NCI-H2081 treated with DMSO at 0.1 percent for 48 hours (cell line): Measurements from ENCODE around the gene RRN3.
"Not testable (repeated sequence)": the region's sequence is repeated elsewhere in the genome, so short reads cannot be mapped to it uniquely, and the experiment has no call there.

ENCODE experiments used
- DNase-seq: peaks from one replicate; lab custom pipeline; 2025; lab: John Stamatoyannopoulos, UW

Gene RRN3

DNA sequence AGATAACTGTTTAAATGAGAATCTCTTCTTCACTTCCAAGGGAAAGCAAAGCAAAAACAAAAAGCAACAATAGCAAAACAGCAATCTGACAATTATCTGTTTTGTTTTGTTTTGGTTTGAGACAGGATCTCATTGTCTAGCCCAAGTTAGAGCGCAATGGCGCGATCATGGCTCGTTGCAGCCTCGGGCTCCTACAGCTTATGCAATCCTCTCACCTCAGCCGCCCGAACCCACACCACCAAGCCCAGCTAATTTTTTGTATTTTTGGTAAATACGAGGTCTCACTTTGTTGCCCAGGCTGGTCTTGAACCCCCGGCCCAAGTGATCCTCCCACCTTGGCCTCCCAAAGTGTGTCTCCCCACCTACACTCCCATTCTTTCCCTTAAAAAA, 2.5 kb upstream of the RRN3 start:
- not testable (repeated sequence) for DNase-seq

DNA sequence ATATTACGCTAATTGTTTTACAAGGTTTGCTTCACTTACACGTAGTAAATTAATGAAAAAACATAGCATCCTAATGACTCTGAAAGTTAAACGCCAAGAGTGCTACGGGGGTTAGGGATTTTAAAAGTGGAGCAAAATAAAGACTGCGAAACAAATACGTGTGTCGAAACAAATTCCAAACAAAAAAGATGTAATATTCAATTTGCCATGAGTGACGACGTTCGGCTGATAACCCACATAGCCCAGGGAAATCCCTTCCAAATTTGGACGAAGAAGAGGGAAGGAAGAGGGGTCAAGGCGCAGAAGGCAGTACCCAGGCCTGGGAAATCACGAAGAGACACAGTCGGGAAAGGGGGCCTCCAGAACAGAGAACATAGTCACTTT, 509 bp downstream of the RRN3 start:
- not testable (repeated sequence) for DNase-seq

DNA sequence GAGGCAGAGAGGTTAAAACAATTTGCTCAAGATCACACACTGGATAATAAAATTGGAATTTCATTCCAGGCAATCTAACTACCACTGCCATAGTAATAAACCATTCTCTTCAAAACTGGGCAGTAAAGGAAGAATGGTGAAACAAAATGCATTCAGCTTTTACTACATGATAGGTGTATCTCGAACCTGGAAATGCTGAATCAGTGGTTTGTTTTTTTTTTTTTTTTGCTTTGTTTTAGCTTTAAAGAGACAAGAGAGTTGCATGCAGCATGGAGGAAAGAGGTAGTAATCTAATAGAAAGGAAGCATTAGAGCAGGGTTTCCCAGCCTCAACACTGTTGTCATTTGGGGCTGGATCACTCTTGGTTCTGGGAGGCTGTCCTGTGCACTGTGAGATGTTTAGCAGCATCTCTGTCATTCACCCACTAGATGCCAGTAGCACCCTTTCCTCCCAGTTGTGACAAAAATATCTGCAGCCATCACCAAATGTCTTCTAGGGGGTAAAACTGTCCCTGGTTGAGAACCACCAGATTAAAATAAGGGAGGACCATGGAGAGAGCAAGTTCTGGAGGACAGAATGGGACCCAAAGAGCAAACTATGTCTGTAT, 3.3 kb downstream of the RRN3 start:
- DNase-seq = not testable (repeated sequence)

DNA sequence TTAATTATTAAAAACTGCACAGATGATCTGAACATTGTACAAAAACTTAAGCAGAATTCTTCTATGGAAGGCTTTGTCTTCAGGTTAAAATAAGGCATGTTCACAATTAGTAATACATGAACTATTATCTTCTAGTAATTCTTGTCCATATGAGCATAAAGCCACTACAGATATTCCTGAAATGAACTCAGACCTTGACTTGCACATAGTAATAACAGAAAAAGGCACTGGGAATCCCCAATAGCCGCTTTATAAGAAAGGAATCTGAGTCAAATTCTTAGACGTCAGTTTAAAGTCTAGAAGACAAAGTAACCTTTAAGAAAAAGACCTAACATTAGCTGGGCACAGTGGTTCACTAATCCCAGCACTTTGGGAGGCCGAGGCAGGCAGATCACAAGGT, 11.3 kb downstream of the RRN3 start:
- DNase-seq = not testable (repeated sequence)

DNA sequence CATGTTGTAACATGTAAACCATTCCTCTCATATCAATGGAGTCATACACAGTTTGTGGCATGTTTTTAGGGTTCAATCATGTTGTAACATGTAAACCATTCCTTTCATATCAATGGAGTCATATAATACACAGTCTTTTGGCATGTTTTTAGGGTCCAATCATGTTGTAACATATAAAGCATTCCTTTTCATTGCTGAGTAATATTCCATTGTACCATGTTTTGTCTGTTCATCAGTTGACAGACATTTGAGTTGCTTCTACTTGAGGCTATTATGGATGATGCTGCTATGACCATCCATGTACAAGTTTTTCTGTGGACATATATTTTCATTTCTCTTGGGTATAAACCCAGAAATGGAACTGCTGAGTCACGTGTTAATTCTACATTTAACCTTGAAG, 13.2 kb downstream of the RRN3 start:
- not testable (repeated sequence) for DNase-seq

DNA sequence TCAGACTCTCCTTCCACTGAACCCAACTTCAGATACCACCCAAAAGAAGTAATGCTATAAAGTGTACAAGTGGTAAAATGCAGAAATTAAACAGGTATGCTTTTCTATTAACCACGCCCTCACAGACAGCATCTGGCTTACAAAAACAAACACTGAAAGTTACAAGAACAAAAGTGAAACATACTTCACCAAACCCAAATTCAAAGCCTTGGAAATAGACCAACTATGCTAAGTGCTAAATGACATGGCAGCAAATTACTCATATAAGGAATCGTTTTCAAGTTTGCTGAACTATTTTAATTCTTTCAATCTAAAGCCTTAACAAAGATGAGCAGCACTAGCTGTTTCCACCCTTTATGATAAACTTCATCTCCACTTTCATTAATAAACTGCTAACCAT, 17.9 kb downstream of the RRN3 start:
- not testable (repeated sequence) for DNase-seq

DNA sequence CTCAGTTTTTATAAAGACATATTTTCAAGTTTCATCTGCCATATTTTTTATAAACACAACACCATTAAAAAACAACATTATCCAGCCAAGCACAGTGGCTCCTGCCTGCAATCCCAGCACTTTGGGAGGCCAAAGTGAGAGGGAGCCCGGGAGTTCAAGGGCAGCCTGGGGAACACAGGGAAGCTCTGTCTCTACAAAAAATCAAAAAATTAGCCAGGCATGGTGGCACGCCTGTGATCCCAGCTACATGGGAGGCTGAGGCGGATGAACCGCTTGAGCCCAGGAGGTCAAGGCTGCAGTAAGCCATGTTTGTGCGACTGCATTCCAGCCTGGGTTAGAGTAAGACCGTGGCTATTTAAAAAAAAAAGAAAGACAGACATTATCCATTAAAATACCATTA, 21.0 kb downstream of the RRN3 start:
- DNase-seq = no peak

DNA sequence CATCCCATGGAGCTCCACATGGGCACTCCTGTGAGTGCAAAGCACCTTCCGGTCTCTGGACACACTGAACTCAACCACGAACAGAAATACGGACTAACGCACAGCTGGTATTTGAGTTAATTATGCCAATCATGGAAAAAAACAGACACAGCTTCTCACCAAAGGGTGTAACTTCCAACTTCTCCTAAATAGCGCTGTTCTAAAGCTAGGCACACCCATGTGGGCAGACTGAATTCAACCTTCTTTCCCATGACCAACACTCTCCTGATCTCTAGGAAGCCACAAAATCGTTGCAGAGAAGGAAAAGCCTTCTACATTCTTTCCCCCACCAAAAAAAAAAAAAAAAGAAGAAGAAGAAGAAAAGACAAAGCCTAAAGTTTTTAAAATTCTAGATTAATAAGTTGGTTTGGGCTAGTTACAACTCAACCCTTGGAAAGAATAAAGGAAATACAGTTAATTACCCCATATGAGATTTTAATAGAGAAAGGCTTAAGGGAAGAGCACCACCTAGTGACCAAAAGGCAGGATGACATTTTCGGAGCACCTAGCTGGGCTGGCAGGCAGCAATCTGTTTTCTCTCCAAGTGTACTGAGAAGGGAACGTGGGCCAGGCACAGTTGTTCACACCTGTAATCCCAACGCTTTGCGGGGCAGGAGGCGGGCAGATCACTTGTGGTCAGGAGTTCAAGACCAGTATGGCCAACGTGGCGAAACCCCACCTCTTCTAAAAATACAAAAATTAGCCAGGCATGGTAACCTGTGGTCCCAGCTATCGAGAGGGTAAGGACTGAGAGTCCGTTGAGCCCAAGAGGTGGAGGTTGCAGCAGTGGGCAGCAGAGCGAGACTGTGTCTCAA, 21.9 kb downstream of the RRN3 start:
- DNase-seq = not testable (repeated sequence)

DNA sequence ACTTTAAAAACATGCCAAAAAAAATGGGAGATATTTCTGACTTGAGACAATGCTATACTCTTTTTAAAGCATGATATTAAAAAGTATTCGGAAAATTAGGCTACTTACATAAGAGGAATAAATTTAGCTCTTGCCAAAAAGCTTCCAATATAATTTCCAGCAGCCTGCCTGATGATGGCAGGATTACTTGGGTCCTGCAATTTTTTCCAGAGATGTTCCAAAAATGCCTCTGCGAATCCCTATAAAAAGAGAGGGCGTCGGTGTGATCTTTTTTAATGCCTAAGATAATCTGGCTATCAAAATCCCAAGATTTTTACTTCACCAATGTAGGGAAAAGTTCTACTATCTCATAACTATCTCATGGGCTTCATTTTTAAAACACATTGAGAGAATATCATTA, 23.1 kb downstream of the RRN3 start:
- DNase-seq = not testable (repeated sequence)

DNA sequence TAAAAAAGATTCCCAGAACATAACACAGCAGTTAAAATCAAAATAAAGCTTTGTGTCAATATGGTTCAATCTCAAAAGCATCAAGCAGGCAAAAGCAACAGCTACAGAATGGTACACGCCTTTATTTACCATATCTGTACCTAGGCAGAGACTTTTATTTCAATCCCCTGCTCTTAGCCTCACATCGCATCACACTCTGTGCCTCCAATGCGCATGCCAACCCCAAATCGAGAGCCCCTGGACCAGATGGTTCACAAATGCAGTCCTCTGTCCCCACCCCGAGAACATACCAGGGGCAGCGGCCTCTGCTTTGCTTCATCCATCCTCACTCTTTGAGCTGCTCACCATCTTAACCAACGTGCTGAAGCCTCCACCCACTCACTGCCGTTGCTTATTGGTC, 27.4 kb downstream of the RRN3 start:
- not testable (repeated sequence) for DNase-seq

DNA sequence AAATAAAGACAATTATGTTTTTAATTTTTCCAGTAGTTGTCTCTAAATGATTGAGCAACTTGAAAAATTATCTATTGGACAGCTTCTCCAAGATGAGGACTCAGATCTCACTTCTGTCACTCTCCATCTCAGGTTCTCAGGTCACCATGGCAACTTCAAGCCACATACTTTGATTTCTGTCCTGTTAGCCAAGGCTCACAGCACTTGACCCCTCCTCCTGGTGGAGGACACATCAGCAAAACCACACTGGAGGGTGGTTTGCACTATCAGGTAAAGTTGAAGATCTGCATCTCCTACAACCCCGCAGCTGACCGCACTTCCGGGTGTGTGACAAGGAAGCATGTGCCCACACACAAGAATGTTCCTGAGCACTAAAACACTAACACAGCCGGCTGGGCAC, 28.1 kb downstream of the RRN3 start:
- not testable (repeated sequence) for DNase-seq

DNA sequence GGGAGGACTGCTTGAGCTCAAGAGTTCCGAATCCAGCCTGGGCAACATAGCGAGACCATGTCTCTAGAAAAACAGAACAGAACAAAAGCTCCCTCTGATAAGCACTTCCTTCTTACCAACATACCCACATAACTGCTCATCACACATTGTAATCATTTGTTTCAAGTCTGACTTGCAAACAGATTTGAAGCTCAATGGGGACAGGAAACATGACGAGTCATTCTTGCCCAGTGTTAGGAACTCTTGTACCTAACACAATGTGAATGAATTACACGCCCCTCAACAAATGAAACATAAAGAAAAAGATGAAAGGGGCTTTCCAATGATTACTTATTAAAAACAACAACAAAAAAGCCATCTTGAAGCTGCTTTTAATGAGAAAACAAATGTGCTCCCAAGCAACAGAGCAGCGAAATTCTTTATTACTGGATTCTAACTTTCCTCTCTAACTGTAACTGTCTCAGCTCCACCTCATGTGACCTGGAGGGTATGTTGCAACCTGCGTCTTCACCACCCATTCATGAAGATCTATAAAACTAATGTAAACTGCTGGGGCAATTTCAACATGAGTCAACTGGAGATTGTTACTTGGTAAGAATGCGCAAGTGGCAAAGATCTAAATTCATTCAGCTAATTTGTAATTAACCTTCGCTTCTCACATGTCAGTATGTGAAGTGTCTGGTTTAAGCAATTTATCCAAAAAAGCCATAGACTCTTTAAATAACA, 31.8 kb downstream of the RRN3 start:
- not testable (repeated sequence) for DNase-seq

DNA sequence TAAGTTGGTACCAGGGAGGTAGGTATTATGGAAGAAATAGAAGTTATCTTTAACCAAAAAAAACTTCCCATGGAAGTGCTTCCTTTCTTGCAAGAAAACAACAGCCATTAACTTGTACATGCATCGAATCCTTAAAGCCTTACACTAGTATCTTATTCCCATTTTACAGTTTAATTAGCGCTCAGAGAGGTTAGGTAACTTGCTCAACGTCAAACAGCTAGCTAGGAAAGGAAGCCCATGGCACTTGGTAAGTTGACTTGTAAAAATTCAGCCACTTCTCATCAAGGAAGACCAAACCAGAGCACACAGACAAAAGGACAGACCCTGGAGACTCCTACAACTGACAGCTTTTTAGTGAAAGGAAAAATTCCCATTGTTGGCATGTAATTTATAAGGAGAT, 34.7 kb downstream of the RRN3 start:
- no peak for DNase-seq

DNA sequence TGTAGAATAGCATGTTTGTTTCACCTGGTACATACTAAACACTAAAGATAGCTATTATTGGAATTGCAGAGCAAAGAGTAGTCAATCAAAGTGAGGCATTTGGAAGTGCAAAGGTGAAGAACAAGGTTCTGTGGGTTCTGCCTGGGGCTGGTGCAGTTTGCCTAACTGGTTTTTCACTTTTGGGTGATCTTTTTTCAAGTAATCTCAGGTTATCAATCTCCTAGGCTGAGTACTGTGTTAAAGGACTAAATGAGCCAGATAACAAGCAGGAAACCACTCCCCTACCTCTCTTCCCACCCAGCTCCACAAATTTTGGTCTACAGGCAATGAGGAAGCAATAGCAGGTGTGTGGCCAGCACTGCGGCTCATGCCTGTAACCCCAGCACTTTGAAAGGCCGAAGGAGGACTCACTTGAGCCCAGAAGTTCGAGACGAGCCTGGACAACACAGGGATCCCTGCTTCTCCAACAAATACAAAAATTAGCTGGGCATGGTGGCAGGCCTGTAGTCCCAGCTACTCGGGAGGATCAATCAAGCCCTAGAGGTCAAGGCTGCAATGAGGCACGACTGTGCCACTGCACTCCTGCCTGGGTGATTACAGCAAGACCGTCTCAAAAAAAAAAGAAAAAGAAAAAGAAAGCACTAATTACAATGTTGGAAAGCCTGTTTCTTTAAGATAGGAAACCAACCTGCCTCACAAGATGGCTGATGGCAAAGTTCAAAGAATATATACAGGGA, 36.2 kb downstream of the RRN3 start:
- DNase-seq = no peak

DNA sequence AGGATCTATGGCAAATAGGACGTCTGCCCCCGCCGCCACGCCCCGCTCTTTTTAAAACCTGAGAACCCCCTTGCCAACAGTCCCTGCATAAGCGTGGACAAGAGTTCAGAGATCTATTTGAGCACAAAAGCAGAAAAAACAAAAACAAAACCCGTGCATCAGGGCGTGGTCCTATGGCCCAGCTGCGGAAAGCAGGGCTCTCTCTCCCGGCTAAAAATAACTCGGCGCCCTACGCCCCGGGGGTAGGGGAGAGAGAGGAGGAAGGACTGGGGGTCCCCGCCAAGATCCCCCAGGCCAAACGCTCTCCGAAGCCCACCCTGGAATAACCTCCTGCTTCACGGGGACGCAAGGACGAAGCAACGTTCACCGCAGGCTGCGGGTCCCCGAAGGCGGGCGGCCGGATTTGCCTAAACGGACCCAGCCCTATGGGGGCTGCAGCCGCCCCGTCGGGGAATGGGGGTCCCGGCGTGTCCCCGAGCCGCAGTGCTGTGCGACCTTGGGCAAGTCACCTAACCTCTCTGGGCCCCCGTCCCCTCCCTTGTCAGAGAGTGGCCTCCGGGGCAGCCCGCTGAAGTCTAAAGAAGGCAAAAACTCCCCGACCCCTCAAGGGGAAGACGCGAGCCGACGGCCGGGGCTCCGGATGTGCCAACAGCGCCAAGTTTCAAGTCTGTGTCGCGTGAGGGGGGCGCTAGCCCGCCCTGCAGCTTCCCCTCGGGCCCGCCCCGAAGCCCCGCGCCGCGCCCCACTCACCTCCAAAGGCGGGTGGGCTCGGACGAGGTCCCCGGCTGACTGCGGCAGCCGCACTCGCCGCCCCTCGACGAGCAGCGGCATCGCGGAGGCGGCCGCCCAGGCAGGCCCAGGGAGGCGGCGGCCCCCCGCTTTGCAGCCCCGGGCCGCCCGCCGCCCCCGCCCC, 38.7 kb downstream of the RRN3 start:
- no peak for DNase-seq

DNA sequence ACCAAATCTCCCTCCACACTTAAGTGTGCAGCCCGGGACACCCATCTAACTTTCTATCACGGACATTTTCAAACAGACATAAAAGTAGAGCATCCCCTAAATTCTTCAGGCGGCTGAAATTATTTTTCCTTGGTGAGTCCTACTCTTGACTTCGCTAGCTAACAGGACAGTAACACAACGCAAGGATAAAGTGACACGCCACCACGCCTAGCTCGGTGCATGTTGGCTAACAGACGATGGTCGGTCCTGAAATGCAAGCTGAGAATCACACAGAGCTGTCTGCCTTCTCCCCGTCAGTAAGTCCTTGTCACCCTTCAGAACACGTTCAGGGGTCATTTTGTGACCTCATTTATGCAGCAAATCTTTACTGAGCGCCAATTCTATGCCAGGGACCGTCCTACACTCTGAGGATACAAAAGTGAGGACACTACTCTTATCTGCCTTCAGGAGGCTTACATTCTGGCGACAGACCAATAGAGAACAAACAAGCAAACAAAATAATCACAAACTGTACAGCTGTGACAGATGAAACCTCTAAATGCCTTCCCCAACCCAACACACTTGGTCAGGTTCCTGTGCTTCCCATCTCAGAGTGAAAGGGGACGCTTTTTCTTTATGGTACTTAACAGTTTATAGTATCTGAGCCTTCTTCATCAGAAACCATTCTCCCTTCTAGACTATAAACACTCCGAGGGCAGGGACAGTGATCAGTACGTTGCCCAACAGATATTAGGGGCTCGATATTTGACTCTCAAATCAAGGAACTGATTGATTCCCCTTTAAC, 39.5 kb downstream of the RRN3 start:
- DNase-seq = no peak

DNA sequence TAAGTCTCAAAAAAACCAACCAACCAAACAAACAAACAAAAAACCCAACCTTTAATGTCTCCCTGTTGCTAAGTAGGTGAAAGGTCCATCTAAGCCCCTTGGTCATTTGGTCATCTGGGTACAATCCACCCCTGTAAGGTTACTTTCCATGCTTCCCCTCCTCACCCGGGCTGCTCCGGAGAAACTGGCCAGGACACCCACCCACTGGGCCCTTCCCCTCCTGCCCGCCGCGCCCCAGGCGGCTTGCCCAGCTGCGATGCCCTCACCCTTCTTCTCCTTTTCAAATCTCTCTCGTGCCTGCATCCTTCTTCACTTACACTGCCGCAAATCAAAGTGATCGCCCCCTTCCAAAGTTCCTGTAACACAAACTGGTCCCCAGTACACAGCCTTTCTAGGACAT, 40.2 kb downstream of the RRN3 start:
- no peak for DNase-seq

DNA sequence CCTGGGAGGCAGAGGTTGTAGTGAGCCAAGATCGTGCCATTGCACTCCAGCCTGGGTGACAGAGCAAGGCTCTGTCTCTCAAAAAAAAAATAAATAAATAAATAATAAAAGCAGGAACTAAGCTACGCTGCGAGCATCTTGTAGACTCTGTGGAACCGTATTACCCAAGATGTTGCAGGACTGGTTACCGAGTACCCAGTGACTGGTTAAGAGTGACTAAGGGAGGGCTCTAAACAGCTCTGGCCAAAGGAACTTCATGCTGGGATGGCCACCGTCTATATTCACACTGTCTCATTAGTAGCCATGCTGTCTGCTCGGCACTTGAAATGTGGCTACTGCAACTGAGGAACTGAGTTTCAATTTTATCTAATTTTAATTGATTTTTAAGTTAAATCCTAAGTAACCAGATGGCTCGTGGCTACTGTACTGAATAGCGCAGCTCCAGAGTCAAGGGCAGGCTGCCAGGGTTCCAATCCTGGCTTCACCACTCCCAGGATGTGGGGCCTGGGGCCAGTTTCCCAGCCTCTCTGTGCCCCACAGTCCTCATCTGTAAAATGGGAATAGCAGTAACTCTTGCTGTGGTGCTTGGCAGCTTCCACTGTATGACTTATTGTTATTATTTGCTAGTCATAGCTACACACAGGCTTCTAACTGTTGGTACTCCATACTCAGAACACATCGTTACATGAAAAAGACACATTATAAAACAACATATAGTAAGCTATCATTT, 41.2 kb downstream of the RRN3 start:
- no peak for DNase-seq

DNA sequence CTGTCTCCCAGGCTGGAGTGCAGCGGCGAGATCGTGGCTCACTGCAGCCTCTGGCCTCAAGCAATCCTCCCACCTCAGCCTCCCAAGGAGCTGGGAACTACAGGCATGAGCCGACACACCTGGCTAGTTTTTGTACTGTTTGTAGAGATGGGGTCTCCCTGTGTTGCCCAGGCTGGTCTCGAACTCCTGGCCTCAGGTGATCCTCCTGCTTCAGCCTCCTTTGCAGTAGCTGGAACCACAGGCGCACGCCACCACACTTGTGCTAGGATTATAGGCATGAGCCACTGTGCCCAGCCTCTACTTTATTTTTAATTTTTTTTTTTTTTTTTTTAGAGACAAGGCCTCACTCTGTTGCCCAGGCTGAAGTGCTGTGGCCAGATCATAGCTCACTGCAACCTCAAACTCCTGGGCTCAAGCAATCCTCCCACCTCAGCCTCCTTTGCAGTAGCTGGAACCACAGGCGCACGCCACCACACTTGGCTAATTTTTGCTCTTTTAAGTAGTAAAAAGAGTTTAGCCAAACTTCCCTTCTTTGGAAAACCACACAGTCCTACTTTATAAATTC, 42.6 kb downstream of the RRN3 start:
- DNase-seq = no peak
